Left lung (tissue), 10 donors: ENCODE results near the gene ABCG2. TPM values are rescaled to one million over a fixed set of nuclear protein-coding genes. Genes with fewer than 3 reads are reported as not detected.

ENCODE experiments used
- ATAC-seq: fragments of 200-7000 bp; cut with Tn5 transposase; one replicate; pipeline ENCODE4 v1.9.1; 2020; ENCODE audit warnings: moderate library complexity
- DNase-seq, 4 donors: peaks; one replicate each; pipeline ENCODE4 v3.0.0-alpha.2; 2013 to 2020
- H3K27ac ChIP-seq, 2 donors: fragments of 200-600 bp; sonication (generic) in 1 of 2; one replicate each; pipeline versions ENCODE4 v1.5.0 to v1.8.0; 2020 to 2021
- H3K27me3 ChIP-seq, 2 donors: fragments of 200-600 bp; sonication (generic) in 1 of 2; one replicate each; pipeline versions ENCODE4 v1.5.0 to v1.8.0; 2020 to 2021
- H3K36me3 ChIP-seq, 2 donors: fragments of 200-600 bp; sonication (generic) in 1 of 2; one replicate each; pipeline versions ENCODE4 v1.5.0 to v1.8.0; 2020 to 2021
- H3K4me1 ChIP-seq, 2 donors: fragments of 200-600 bp; one replicate each; pipeline ENCODE4 v1.8.0; 2021
- H3K4me3 ChIP-seq, 2 donors: fragments of 200-600 bp; sonication (generic) in 1 of 2; one replicate each; pipeline versions ENCODE4 v1.5.0 to v1.8.0; 2020 to 2021; ENCODE audit warnings: mild to moderate bottlenecking in 1 of 2
- H3K9me3 ChIP-seq, 2 donors: fragments of 200-600 bp; sonication (generic) in 1 of 2; one replicate each; pipeline versions ENCODE4 v1.5.0 to v1.8.0; 2020 to 2021
- intact Hi-C, 2 donors: fragments of 100-400 bp; cut with DNase I; formaldehyde crosslinking; loops; one replicate each; pipeline versions ENCODE4 v1.11.2 to v1.14.2; 2022
- polyA plus RNA-seq, 6 donors: library from polyadenylated mRNA; unstranded; fragments of 120-200 nt; gene quantifications; one replicate each; pipeline ENCODE4 v1.2.1, GENCODE V29; 2013; ENCODE audit not compliant: insufficient read length in 6 of 6
- total RNA-seq, 2 donors: library from RNA; stranded (reverse); fragmentation: NEBNext Ultra II Directional; extraction: Animal tissue kit (Norgen Biotek cat#: 25700); gene quantifications; one replicate each; pipeline ENCODE4 v1.2.1, GENCODE V29; 2021
- TF ChIP-seq, protein P1 (sequence below), 2 donors: fragments of 200-600 bp; sonication (generic) in 1 of 2; IDR thresholded peaks; one replicate each; pipeline versions ENCODE4 v1.5.0 to v1.8.0; 2021; ENCODE audit warnings: antibody characterized with exemption in 2 of 2
- donor health status: DM: no; HTN: yes; CAD: no.
- donor health status: DM: no; HTN: no; CAD: no.

ABCG2 gene
- total and polyA plus RNA-seq, 8 donors, result 5.1 to 23.5 (median 16.8) TPM

DNA sequence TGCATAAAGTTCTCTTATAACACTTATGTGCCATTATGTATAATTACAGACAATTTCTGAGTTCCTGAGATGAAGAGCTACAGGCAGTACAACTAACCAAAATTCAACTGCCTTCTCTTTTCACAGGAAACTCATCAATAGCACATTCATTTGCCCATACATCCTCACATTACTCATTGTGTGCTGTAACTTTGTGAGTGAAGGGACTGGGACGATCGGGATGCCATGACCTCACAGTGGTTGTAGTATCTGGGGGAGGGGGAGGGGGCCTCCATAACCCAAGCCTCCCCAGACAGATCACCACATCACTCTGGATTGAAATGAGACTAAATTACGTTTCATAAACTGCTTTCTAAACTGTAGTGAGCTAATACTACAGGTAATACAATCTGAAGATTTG, 60.7 kb downstream of the ABCG2 start:
- no peaks in the 10 kb centered on the region for H3K9me3 ChIP-seq
- intact Hi-C loops, result no loop called here
- H3K4me3 ChIP-seq, result no peak overlapping the region

DNA sequence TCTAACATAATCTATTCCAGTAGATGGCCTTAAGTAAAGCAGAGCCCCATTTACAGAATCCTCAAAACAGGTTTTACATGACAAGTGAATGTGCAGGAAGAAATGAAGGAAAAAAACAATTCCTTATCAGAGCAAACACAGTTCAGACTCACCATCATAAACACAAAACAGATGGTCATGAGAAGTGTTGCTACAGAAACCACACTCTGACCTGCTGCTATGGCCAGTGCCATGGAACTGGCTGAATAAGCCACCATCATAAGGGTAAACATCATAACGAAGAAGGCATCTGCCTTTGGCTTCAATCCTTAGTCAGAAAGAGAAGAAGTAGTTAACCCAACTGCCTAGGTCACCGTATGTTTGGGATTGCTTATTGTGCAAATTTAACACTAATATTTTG, 61.1 kb downstream of the ABCG2 start:
- Histone ChIP-seq H3K36me3 (no peaks in the 10 kb centered on the region), H3K4me3 (no peak overlapping the region), H3K4me1 (no peaks in the 10 kb centered on the region), H3K27me3 (no peaks in the 10 kb centered on the region), H3K9me3 (no peaks in the 10 kb centered on the region), H3K27ac (no peak overlapping the region)
- intact Hi-C loops, result no loop called here
- no peak for ATAC-seq
- no peak for DNase-seq
- TF ChIP-seq, protein P1, sequence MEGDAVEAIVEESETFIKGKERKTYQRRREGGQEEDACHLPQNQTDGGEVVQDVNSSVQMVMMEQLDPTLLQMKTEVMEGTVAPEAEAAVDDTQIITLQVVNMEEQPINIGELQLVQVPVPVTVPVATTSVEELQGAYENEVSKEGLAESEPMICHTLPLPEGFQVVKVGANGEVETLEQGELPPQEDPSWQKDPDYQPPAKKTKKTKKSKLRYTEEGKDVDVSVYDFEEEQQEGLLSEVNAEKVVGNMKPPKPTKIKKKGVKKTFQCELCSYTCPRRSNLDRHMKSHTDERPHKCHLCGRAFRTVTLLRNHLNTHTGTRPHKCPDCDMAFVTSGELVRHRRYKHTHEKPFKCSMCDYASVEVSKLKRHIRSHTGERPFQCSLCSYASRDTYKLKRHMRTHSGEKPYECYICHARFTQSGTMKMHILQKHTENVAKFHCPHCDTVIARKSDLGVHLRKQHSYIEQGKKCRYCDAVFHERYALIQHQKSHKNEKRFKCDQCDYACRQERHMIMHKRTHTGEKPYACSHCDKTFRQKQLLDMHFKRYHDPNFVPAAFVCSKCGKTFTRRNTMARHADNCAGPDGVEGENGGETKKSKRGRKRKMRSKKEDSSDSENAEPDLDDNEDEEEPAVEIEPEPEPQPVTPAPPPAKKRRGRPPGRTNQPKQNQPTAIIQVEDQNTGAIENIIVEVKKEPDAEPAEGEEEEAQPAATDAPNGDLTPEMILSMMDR (IDR thresholded peaks at IDR 0.05), result no peak

More for the DNA sequence above, 60.7 kb downstream of the ABCG2 start:
- no peak for DNase-seq
- no peak for ATAC-seq
- Histone ChIP-seq H3K36me3 (no peaks in the 10 kb centered on the region), H3K27me3 (no peaks in the 10 kb centered on the region), H3K27ac (no peak overlapping the region), H3K4me1 (no peaks in the 10 kb centered on the region)
- TF ChIP-seq, protein P1 (IDR thresholded peaks at IDR 0.05), result no peak

DNA sequence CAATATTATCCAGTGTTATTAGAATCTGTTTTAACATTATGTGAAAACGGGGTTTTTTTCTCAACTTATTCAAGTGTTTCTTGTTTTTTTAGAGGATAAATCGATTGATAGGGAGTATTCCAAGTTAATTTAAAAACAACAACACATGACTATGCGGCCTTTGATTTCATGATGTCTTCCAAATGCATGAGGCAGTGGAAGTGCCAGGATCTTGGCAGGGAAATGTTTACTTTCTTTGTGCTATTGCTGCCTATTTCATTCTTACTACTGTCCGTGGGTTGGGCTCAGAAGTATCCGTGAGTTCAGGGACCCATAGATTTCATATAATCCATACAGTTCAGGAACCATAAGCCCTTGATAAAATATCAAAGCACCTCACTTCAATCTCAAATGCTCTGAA, 64.6 kb downstream of the ABCG2 start:
- no peaks in the 10 kb centered on the region for H3K9me3 ChIP-seq
- no peak for ATAC-seq
- intact Hi-C loops, result no loop called here

DNA sequence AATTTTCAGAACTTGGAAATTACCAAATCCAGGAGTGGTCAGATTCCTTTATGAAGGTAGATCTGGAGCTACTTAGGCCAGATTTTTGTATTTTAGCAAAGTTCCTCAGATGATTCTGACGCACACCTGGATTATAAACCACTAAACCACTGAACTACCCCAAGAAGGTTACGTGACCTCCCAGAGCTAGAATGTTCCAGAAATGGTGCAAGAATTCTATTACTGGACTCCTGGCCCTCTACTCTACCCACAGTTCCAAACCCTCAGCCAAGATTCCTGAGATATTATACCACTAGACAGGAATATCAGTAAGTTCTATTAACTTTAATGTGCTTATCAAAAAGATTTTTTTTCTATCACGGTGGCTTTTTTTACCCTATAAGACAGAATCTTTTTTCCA, 67.1 kb downstream of the ABCG2 start:
- DNase-seq (no peak), ATAC-seq (no peak)
- TF ChIP-seq, protein P1 (IDR thresholded peaks at IDR 0.05), result no peak
- no peak overlapping the region for H3K27ac ChIP-seq
- H3K36me3 ChIP-seq, result no peaks in the 10 kb centered on the region
- H3K9me3 ChIP-seq, result no peaks in the 10 kb centered on the region
- no peak overlapping the region for H3K4me3 ChIP-seq
- intact Hi-C loops, result no loop called here
- no peaks in the 10 kb centered on the region for H3K4me1 ChIP-seq
- H3K27me3 ChIP-seq, result no peaks in the 10 kb centered on the region

More for the DNA sequence above, 64.6 kb downstream of the ABCG2 start:
- TF ChIP-seq, protein P1 (IDR thresholded peaks at IDR 0.05), result no peak
- DNase-seq, result no peak
- Histone ChIP-seq H3K4me3 (no peak overlapping the region), H3K27me3 (no peaks in the 10 kb centered on the region), H3K4me1 (no peaks in the 10 kb centered on the region), H3K36me3 (no peaks in the 10 kb centered on the region), H3K27ac (no peak overlapping the region)

DNA sequence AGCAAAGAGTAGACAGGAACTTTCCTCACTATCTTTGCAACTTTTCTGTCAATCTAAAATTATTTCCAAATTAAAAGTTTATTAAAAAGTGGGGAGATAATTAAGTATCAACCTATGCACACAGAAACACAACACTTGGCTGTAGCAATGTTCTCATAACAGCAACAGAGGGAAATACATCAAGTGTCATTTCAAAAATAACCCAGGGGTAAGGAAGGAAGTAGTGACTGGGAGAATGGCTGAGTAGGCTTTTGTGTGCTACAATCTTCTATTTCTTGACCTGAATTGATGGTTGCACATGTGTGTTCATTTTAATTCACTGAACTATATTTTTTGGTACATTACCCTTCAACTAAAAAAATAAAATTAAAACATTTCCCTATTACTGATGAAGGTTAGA, 67.5 kb downstream of the ABCG2 start:
- intact Hi-C loops, result no loop called here
- DNase-seq, result no peak
- TF ChIP-seq, protein P1 (IDR thresholded peaks at IDR 0.05), result no peak
- Histone ChIP-seq H3K27me3 (no peaks in the 10 kb centered on the region), H3K27ac (no peak overlapping the region), H3K4me3 (no peak overlapping the region), H3K9me3 (no peaks in the 10 kb centered on the region), H3K36me3 (no peaks in the 10 kb centered on the region), H3K4me1 (no peaks in the 10 kb centered on the region)
- no peak for ATAC-seq
